Ishikawa (cell line): ENCODE measurements around the gene BEGAIN.

ENCODE experiments used
- CEBPB ChIP-seq: IDR thresholded peaks from 2 replicates; pipeline ENCODE4 v1.6.1; 2012
- RAD21 ChIP-seq: IDR thresholded peaks from 2 replicates; pipeline ENCODE4 v1.6.1; 2012; ENCODE audit warnings: low read depth
- REST ChIP-seq: IDR thresholded peaks from 2 replicates; pipeline ENCODE4 v1.6.1; 2012; ENCODE audit warnings: low read depth, mild to moderate bottlenecking
- YY1 ChIP-seq: IDR thresholded peaks from 2 replicates; pipeline ENCODE4 v1.6.1; 2012; ENCODE audit warnings: low read depth

- no peak for TF ChIP-seq REST
- no peak for TF ChIP-seq CEBPB
- TF ChIP-seq RAD21 = no peak
- TF ChIP-seq YY1 = no peak
These were observed 1.5 kb upstream of the BEGAIN start for GRCh38 chr14:100588671-100589070.
